ENCODE data around the gene PDAP1. TPM values are rescaled to one million over a fixed set of nuclear protein-coding genes. Genes with fewer than 3 reads are reported as not detected.
"Not testable (repeated sequence)": the region's sequence is repeated elsewhere in the genome, so short reads cannot be mapped to it uniquely, and the experiment has no call there.

The PDAP1 gene
- polyA plus RNA-seq, 1 donor: 94.9 TPM

GRCh38 chr7:99428972-99429566, 20.7 kb upstream of the PDAP1 start:
- DNase-seq: no peak
- H3K27me3 ChIP-seq (ENCODE audit: control insufficient read depth, insufficient read depth, low read length): no peaks in the 10 kb centered on the region
- no CpG with 5 or more reads among the region's 10 CpGs for WGBS (ENCODE audit: insufficient coverage, low lambda C conversion rate)
- H3K4me3 ChIP-seq (ENCODE audit: low read length): no peak overlapping the region
- H3K27ac ChIP-seq (ENCODE audit: low read length): no peak overlapping the region
- peaks cover 3% of the 10 kb centered on the region for H3K9me3 ChIP-seq (ENCODE audit: control insufficient read depth, low read depth, low read length)
- H3K36me3 ChIP-seq (ENCODE audit: control insufficient read depth, insufficient read depth, low read length): peaks cover 57% of the 10 kb centered on the region
- peaks cover 20% of the 10 kb centered on the region for H3K4me1 ChIP-seq (ENCODE audit: control insufficient read depth, insufficient read depth, low read length)

DNA sequence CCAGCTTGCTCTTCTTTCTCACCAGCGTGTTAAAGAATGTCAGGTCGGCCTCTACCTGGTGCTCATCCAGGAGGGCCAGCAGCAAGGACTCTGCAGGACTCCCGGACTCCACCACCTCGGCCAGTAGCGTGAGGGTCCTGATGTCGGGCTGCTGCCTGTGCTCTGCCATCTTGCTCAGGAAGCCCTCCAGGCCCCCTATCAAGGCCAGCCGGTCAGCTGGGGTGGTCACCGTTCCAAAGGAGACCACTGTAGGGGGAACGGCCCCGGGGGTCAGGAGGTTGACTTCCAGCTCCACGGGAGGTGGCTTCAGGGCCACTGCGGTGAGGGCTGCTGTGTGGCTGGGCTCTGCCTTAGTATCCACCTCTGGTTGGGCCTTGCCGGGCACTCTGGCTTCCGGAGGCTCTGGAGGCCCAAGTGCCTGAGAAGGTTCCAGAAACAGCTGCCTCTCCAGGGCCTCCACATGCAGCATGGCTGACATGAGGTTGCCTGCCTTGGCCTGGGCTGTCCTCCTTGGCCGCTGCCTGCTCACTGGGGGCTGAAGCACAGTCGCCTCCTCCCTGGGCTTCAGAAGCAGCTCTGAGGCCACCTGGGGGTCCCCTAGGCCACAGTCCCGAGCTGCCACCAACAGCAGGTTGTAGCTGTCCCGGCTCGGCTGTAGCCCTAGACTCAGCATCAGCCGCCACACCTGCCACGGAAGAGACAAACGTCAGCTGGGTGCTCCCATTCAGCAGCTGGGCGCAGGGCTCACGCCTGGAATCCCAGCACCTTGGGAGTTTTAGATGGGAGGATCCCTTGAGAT, 16.7 kb upstream of the PDAP1 start:
- Histone ChIP-seq H3K27me3 (ENCODE audit: control insufficient read depth, insufficient read depth, low read length) (no peaks in the 10 kb centered on the region), H3K36me3 (ENCODE audit: control insufficient read depth, insufficient read depth, low read length) (peaks cover 67% of the 10 kb centered on the region), H3K4me1 (ENCODE audit: control insufficient read depth, insufficient read depth, low read length) (no peaks in the 10 kb centered on the region), H3K27ac (ENCODE audit: low read length) (no peak overlapping the region), H3K9me3 (ENCODE audit: control insufficient read depth, low read depth, low read length) (peaks cover 3% of the 10 kb centered on the region), H3K4me3 (ENCODE audit: low read length) (no peak overlapping the region)
- WGBS (ENCODE audit: insufficient coverage, low lambda C conversion rate): no CpG with 5 or more reads among the region's 24 CpGs
- DNase-seq: no peak

DNA sequence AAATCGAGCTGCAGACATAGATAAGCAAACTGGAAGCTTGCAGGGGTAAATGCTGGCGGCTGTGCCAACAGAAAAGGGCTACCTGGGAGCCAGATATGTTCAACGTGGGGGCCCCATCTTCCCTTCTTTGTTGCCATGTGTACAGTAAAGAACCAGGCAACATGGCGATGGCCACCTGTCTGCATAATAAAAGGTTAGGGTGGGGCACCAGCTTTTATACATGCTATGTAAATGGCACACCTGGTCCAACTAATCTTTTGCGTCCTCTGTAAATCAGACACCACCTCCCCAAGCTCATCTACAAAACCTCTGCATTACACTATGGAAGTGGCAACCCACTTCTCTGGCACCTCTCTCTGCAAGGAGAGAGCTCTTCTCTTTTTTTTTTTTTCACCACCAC, 14.2 kb upstream of the PDAP1 start:
- Histone ChIP-seq H3K27ac (ENCODE audit: low read length) (no peak overlapping the region), H3K27me3 (ENCODE audit: control insufficient read depth, insufficient read depth, low read length) (no peaks in the 10 kb centered on the region), H3K36me3 (ENCODE audit: control insufficient read depth, insufficient read depth, low read length) (peaks cover 73% of the 10 kb centered on the region), H3K9me3 (ENCODE audit: control insufficient read depth, low read depth, low read length) (peaks cover 3% of the 10 kb centered on the region), H3K4me3 (ENCODE audit: low read length) (no peak overlapping the region), H3K4me1 (ENCODE audit: control insufficient read depth, insufficient read depth, low read length) (no peaks in the 10 kb centered on the region)
- DNase-seq: peak in 1 of 2 donors; percentile 48
- no CpG with 5 or more reads among the region's 5 CpGs for WGBS (ENCODE audit: insufficient coverage, low lambda C conversion rate)

GRCh38 chr7:99422186-99422585, 13.8 kb upstream of the PDAP1 start:
- DNase-seq: no peak
- Histone ChIP-seq H3K4me3 (ENCODE audit: low read length) (no peak overlapping the region), H3K27ac (ENCODE audit: low read length) (peak overlapping the region; percentile 12), H3K27me3 (ENCODE audit: control insufficient read depth, insufficient read depth, low read length) (no peaks in the 10 kb centered on the region), H3K4me1 (ENCODE audit: control insufficient read depth, insufficient read depth, low read length) (no peaks in the 10 kb centered on the region), H3K9me3 (ENCODE audit: control insufficient read depth, low read depth, low read length) (peaks cover 3% of the 10 kb centered on the region), H3K36me3 (ENCODE audit: control insufficient read depth, insufficient read depth, low read length) (peaks cover 78% of the 10 kb centered on the region)
- no CpG with 5 or more reads among the region's 11 CpGs for WGBS (ENCODE audit: insufficient coverage, low lambda C conversion rate)

GRCh38 chr7:99420986-99421385, 12.6 kb upstream of the PDAP1 start:
- Histone ChIP-seq H3K9me3 (ENCODE audit: control insufficient read depth, low read depth, low read length) (peaks cover 3% of the 10 kb centered on the region), H3K27me3 (ENCODE audit: control insufficient read depth, insufficient read depth, low read length) (no peaks in the 10 kb centered on the region), H3K36me3 (ENCODE audit: control insufficient read depth, insufficient read depth, low read length) (peaks cover 86% of the 10 kb centered on the region), H3K27ac (ENCODE audit: low read length) (no peak overlapping the region), H3K4me1 (ENCODE audit: control insufficient read depth, insufficient read depth, low read length) (no peaks in the 10 kb centered on the region), H3K4me3 (ENCODE audit: low read length) (no peak overlapping the region)
- no peak for DNase-seq
- no CpG with 5 or more reads among the region's 7 CpGs for WGBS (ENCODE audit: insufficient coverage, low lambda C conversion rate)

- no peak overlapping the region for H3K27ac ChIP-seq (ENCODE audit: low read length)
- WGBS (ENCODE audit: insufficient coverage, low lambda C conversion rate): no CpG with 5 or more reads among the region's 5 CpGs
- H3K4me1 ChIP-seq (ENCODE audit: control insufficient read depth, insufficient read depth, low read length): no peaks in the 10 kb centered on the region
- no peak for DNase-seq
- H3K27me3 ChIP-seq (ENCODE audit: control insufficient read depth, insufficient read depth, low read length): no peaks in the 10 kb centered on the region
- no peak overlapping the region for H3K4me3 ChIP-seq (ENCODE audit: low read length)
- H3K36me3 ChIP-seq (ENCODE audit: control insufficient read depth, insufficient read depth, low read length): peaks cover 86% of the 10 kb centered on the region
- peaks cover 2% of the 10 kb centered on the region for H3K9me3 ChIP-seq (ENCODE audit: control insufficient read depth, low read depth, low read length)
Observed at GRCh38 chr7:99420213-99420612, 11.8 kb upstream of the PDAP1 start.

- H3K4me1 ChIP-seq (ENCODE audit: control insufficient read depth, insufficient read depth, low read length): no peaks in the 10 kb centered on the region
- no peaks in the 10 kb centered on the region for H3K9me3 ChIP-seq (ENCODE audit: control insufficient read depth, low read depth, low read length)
- no peak overlapping the region for H3K27ac ChIP-seq (ENCODE audit: low read length)
- no peak overlapping the region for H3K4me3 ChIP-seq (ENCODE audit: low read length)
- H3K36me3 ChIP-seq (ENCODE audit: control insufficient read depth, insufficient read depth, low read length): peaks cover 86% of the 10 kb centered on the region
- no peaks in the 10 kb centered on the region for H3K27me3 ChIP-seq (ENCODE audit: control insufficient read depth, insufficient read depth, low read length)
- no peak for DNase-seq
- no CpG with 5 or more reads among the region's 29 CpGs for WGBS (ENCODE audit: insufficient coverage, low lambda C conversion rate)
Observed at GRCh38 chr7:99419323-99420021, 11.1 kb upstream of the PDAP1 start.

- Histone ChIP-seq H3K9me3 (ENCODE audit: control insufficient read depth, low read depth, low read length) (no peaks in the 10 kb centered on the region), H3K4me1 (ENCODE audit: control insufficient read depth, insufficient read depth, low read length) (no peaks in the 10 kb centered on the region), H3K27ac (ENCODE audit: low read length) (no peak overlapping the region), H3K4me3 (ENCODE audit: low read length) (no peak overlapping the region), H3K27me3 (ENCODE audit: control insufficient read depth, insufficient read depth, low read length) (no peaks in the 10 kb centered on the region), H3K36me3 (ENCODE audit: control insufficient read depth, insufficient read depth, low read length) (peaks cover 85% of the 10 kb centered on the region)
- DNase-seq: no peak
- WGBS (ENCODE audit: insufficient coverage, low lambda C conversion rate): no CpG with 5 or more reads among the region's 9 CpGs
Observed at GRCh38 chr7:99418260-99418659, 9.9 kb upstream of the PDAP1 start.

DNA sequence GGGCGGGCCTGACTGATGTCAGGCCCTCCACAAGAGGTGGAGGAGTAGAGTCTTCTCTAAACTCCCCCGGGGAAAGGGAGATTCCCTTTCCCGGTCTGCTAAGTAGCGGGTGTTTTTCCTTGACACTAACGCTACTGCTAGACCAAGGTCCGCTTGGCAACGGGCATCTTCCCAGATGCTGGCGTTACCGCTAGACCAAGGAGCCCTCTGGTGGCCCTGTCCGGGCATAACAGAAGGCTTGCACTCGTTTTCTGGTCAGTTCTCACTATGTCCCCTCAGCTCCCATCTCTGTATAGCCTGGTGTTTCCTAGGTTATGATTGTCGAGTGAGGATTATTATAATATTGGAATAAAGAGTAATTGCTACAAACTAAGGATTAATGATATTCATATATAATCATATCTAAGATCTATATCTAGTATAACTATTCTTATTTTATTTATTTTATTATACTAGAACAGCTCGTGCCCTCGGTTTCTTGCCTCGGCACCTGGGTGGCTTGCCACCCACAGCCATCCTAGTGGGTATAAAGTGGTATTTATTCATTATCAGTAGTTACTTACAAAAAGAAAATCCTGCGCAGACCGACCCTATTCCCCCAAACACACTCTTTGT, 7.2 kb upstream of the PDAP1 start:
- not testable (repeated sequence) for H3K4me1 ChIP-seq (ENCODE audit: control insufficient read depth, insufficient read depth, low read length); H3K9me3 ChIP-seq (ENCODE audit: control insufficient read depth, low read depth, low read length); H3K27me3 ChIP-seq (ENCODE audit: control insufficient read depth, insufficient read depth, low read length); H3K27ac ChIP-seq (ENCODE audit: low read length); H3K4me3 ChIP-seq (ENCODE audit: low read length)
- no CpG with 5 or more reads among the region's 17 CpGs for WGBS (ENCODE audit: insufficient coverage, low lambda C conversion rate)
- peak in 1 of 2 donors; percentile 23 for DNase-seq
- H3K36me3 ChIP-seq (ENCODE audit: control insufficient read depth, insufficient read depth, low read length): peaks cover 89% of the 10 kb centered on the region

GRCh38 chr7:99410635-99411034, 2.2 kb upstream of the PDAP1 start:
- no CpG with 5 or more reads among the region's 2 CpGs for WGBS (ENCODE audit: insufficient coverage, low lambda C conversion rate)
- Histone ChIP-seq H3K27ac (ENCODE audit: low read length) (no peak overlapping the region), H3K4me1 (ENCODE audit: control insufficient read depth, insufficient read depth, low read length) (peaks cover 4% of the 10 kb centered on the region), H3K36me3 (ENCODE audit: control insufficient read depth, insufficient read depth, low read length) (peaks cover 46% of the 10 kb centered on the region), H3K4me3 (ENCODE audit: low read length) (no peak overlapping the region), H3K27me3 (ENCODE audit: control insufficient read depth, insufficient read depth, low read length) (no peaks in the 10 kb centered on the region), H3K9me3 (ENCODE audit: control insufficient read depth, low read depth, low read length) (no peaks in the 10 kb centered on the region)
- no peak for DNase-seq
